GM12878 (cell line): ENCODE measurements around the gene IFNGR2. TPM values are rescaled to one million over a fixed set of nuclear protein-coding genes. Genes with fewer than 3 reads are reported as not detected.
A peak's percentile ranks its signal among the peaks of the same experiment; 100 is the strongest.

Source experiments
- ATAC-seq: fragments of 200-7000 bp; cut with Tn5 transposase; 3 replicates; pipeline ENCODE4 v1.9.1; 2020; ENCODE audit warnings: mild to moderate bottlenecking, moderate library complexity
- BruUV-seq: library from RNA; stranded (reverse); fragments of 400-500 nt; replicated peaks from 2 replicates; lab custom pipeline; 2021; lab: Mats Ljungman, UMichigan
- CTCF ChIA-PET: fragments of 300-600 bp; sonication (Branson Sonifier 250); formaldehyde crosslinking; extraction: SDS; loops from one replicate; lab custom pipeline; 2021; ENCODE audit warnings: inconsistent platforms; lab: Yijun Ruan, JAX
- POLR2A ChIA-PET: fragments of 350-600 bp; formaldehyde crosslinking; extraction: SDS; loops from one replicate; lab custom pipeline; 2021; ENCODE audit warnings: inconsistent platforms; lab: Charles Lee
- RAD21 ChIA-PET: fragments of 300-600 bp; sonication (Branson Sonifier 250); formaldehyde crosslinking; loops from one replicate; lab custom pipeline; 2023; ENCODE audit warnings: antibody characterized with exemption; ENCODE audit not compliant: unreplicated experiment; lab: Charles Lee
- SMC1A ChIA-PET: fragments of 300-600 bp; sonication (Branson Sonifier 250); formaldehyde crosslinking; loops from one replicate; lab custom pipeline; 2023; ENCODE audit not compliant: unreplicated experiment, uncharacterized antibody; lab: Charles Lee
- DNase-seq: peaks from one replicate; pipeline ENCODE4 v3.0.0-alpha.2; 2011; ENCODE audit warnings: low read depth, low spot score
- FAIRE-seq: peaks from 3 replicates; lab custom pipeline; 2011; peaks lifted over from hg19 to GRCh38; lab: Jason Lieb, UNC
- H2AFZ ChIP-seq: 2 replicates; pipeline ENCODE4 v1.6.0; 2011; ENCODE audit warnings: low read depth, low read length, control low read depth; ENCODE audit not compliant: control insufficient read depth
- H3K27ac ChIP-seq: 2 replicates; pipeline ENCODE4 v1.5.1; 2011; ENCODE audit warnings: control low read depth; ENCODE audit not compliant: control insufficient read depth, insufficient read depth
- H3K27me3 ChIP-seq, 2 experiments: replicated peaks in 1 of 2; 2 replicates each; pipeline versions ENCODE4 v1.6.0 to v1.6.1; 2011; ENCODE audit warnings: low read length in 1 of 2; ENCODE audit not compliant: control insufficient read depth in 2 of 2, insufficient read depth in 2 of 2
- H3K36me3 ChIP-seq, 2 experiments: 2 replicates each; pipeline ENCODE4 v1.5.1; 2011; ENCODE audit warnings: low read length in 1 of 2; ENCODE audit not compliant: control insufficient read depth in 2 of 2, insufficient read depth in 2 of 2
- H3K4me1 ChIP-seq: 2 replicates; pipeline ENCODE4 v1.6.1; 2011; ENCODE audit warnings: mild to moderate bottlenecking, low read length, moderate library complexity, mixed read lengths; ENCODE audit not compliant: control insufficient read depth, insufficient read depth
- H3K4me2 ChIP-seq: 2 replicates; pipeline ENCODE4 v1.6.0; 2011; ENCODE audit warnings: control low read depth; ENCODE audit not compliant: control insufficient read depth, insufficient read depth
- H3K4me3 ChIP-seq: fragments of 200-600 bp; sonication (generic); 2 replicates; pipeline ENCODE4 v1.5.1; 2016
- H3K79me2 ChIP-seq: 2 replicates; pipeline ENCODE4 v1.6.0; 2011; ENCODE audit warnings: low read length; ENCODE audit not compliant: control insufficient read depth, insufficient read depth
- H3K9ac ChIP-seq: 2 replicates; pipeline ENCODE4 v1.8.0; 2011; ENCODE audit warnings: low read length, control low read depth, mixed read lengths; ENCODE audit not compliant: control insufficient read depth, insufficient read depth
- H3K9me3 ChIP-seq: replicated peaks from 3 replicates; pipeline ENCODE4 v1.5.1; 2011; ENCODE audit warnings: mild to moderate bottlenecking, low read length; ENCODE audit not compliant: control insufficient read depth, insufficient read depth
- H4K20me1 ChIP-seq: 2 replicates; pipeline ENCODE4 v1.6.0; 2011; ENCODE audit not compliant: control insufficient read depth, insufficient read depth
- JUNB ChIP-seq: IDR thresholded peaks from 2 replicates; pipeline ENCODE4 v1.6.1; 2016; ENCODE audit warnings: antibody characterized with exemption, mild to moderate bottlenecking
- ZBTB40 ChIP-seq: fragments of 450-650 bp; IDR thresholded peaks from 2 replicates; pipeline ENCODE4 v1.6.1; 2016; ENCODE audit warnings: mild to moderate bottlenecking, moderate library complexity, borderline replicate concordance
- WGBS: methylation state at CpG from one replicate; pipeline ENCODE4 v1.1.6; 2016; ENCODE audit warnings: low lambda C conversion rate; ENCODE audit not compliant: insufficient replicate concordance, insufficient coverage; ENCODE audit errors: missing lambda C conversion rate; 5-methylcytosine and 5-hydroxymethylcytosine counted together
- in situ Hi-C: fragments of 300-500 bp; cut with MboI; formaldehyde crosslinking; loops from 9 replicates; pipeline ENCODE4 v1.14.3; 2018; ENCODE audit warnings: mixed read lengths
- intact Hi-C: fragments of 100-400 bp; cut with micrococcal nuclease; formaldehyde crosslinking; loops from one replicate; pipeline ENCODE4 v1.14.2; 2022; ENCODE audit not compliant: unreplicated experiment
- polyA plus RNA-seq, 11 experiments: library from polyadenylated mRNA; depleted of rRNA in 4 of 11; unstranded in 6 of 11; stranded (reverse) in 5 of 11; fragments of >200 nt; fragmentation: Nextera tagmentation in 4 of 11; fragmentation: Illumina TruSeq in 1 of 11; extraction: Ambion mirVana in 4 of 11; extraction: Trizol in 1 of 11; gene quantifications; 1 replicate in 1 of 11; 2 replicates in 10 of 11; pipeline versions ENCODE4 v1.2.1 to v1.2.3, GENCODE V29; 2011 to 2016; ENCODE audit warnings: inconsistent platforms in 2 of 11, missing spikeins in 2 of 11, low read depth in 1 of 11
- total RNA-seq, 4 experiments: library from RNA; depleted of rRNA in 3 of 4; stranded (reverse); fragments of >200 nt in 3 of 4; fragmentation: Illumina TruSeq in 1 of 4; extraction: Trizol in 1 of 4; gene quantifications; 2 replicates each; pipeline versions ENCODE4 v1.2.1 to v1.2.3, GENCODE V29; 2013 to 2021

The IFNGR2 gene
- total and polyA plus RNA-seq, 10 of the 15 experiments (the other 5 are each of a cell fraction or from before 2014, with no cell fraction given), result 23.6 to 98.8 (median 77.0) TPM

GRCh38 chr21:33421713-33422393 is 18.6 kb downstream of the IFNGR2 start:
- H3K9me3 ChIP-seq, result no peaks in the 10 kb centered on the region
- H3K9ac ChIP-seq, result no peak overlapping the region
- H3K4me1 ChIP-seq, result no peaks in the 10 kb centered on the region
- no peak overlapping the region for H3K4me2 ChIP-seq
- WGBS, result 98% methylated on average over 5 of the region's 5 CpGs
- ChIA-PET RAD21 (no interaction called here), SMC1A (no interaction called here), CTCF (no interaction called here), POLR2A (no interaction called here)
- H3K36me3 ChIP-seq, result peaks cover 28 to 36% of the 10 kb centered on the region in 2 experiments; a peak in 3 of 4 replicates
- no peak overlapping the region for H3K27ac ChIP-seq
- DNase-seq (no peak), FAIRE-seq (no peak), ATAC-seq (no peak)
- no peak overlapping the region for H3K4me3 ChIP-seq
- H2AFZ ChIP-seq, result no peak overlapping the region
- in situ Hi-C loops (no loop called here), intact Hi-C loops (no loop called here)
- peaks cover 15% of the 10 kb centered on the region for H3K79me2 ChIP-seq
- BruUV-seq, result TSS peak; percentile 38
- TF ChIP-seq JUNB (no peak), ZBTB40 (peak; percentile 80)
- H3K27me3 ChIP-seq, result no peaks in the 10 kb centered on the region
- peaks cover 5% of the 10 kb centered on the region; the same call in 1 of the 2 replicates for H4K20me1 ChIP-seq
